DLD1 (cell line): Measurements from ENCODE around the gene TUBA1A.
"Not testable (repeated sequence)": the region's sequence is repeated elsewhere in the genome, so short reads cannot be mapped to it uniquely, and the experiment has no call there.

Experiments
- in situ Hi-C: cut with HindIII; loops from 2 replicates; pipeline ENCODE4 v1.10.0; 2017; ENCODE audit warnings: low sequenced_read_pairs

TUBA1A gene

DNA sequence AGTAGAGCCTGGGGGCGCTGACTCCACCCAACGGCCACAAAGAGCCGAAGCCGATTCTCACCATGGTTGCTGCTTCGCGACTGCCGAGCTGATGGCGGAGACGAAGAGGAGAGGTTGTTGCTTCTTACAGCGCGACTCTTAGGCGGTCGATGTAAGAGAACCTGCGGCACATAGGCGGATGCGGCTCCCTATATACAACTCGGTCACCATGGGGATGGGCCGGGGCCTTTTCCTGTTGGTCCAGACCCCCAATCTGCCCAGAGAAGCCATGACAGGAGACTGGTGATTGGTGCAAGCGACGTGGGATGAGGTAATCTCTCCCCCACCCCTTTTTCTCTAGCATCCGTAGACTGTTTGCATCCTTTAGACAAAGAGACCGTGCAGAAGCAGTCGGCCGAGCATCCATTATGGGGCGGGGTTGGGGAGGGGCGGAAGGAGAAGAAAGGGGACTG is at the start of gene TUBA1A:
TSS of gene TUBA1A (minus strand) at position 165 of the 452 bp plus-strand sequence. CDS start at position 64, 101 bp downstream.
- in situ Hi-C loops = no loop called here

GRCh38 chr12:49236423-49236822 is 47.5 kb upstream of the TUBA1A start:
- in situ Hi-C loops = no loop called here

DNA sequence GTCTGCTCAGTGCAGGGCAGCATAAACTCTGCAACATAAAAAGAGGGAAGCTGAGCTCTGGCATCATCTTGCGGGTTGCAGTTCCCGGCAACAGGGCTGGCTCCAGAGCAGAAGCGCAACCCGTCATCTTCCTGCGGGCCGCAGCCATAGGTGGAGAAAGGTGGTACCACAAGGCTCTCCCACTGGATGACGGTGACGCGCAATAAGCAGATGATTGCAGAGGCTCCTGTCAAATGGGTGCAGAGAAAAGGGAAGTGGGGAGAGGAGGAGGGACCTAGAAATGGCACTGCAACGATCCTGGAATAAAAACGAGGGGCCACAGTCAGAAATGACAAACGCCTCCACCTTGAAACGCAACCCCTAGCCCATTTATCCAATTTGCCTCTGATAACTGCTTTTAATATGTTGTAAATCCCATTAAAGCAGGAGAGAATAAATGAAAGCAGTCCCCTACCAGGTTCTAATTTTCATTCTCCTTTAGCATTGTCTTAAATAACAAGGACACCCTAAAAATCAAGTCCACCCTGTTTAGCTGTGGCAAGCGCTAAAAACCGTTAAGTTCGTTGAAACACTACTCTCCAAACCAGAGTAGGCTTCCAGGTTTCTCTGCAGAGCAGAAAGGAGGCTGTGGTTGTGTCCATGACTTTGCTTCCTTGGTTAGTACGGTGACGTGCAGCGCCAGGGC is 45.1 kb upstream of the TUBA1A start:
- in situ Hi-C loops = no loop called here

- in situ Hi-C loops = no loop called here
These were observed 44.3 kb upstream of the TUBA1A start for GRCh38 chr12:49232940-49233841.

DNA sequence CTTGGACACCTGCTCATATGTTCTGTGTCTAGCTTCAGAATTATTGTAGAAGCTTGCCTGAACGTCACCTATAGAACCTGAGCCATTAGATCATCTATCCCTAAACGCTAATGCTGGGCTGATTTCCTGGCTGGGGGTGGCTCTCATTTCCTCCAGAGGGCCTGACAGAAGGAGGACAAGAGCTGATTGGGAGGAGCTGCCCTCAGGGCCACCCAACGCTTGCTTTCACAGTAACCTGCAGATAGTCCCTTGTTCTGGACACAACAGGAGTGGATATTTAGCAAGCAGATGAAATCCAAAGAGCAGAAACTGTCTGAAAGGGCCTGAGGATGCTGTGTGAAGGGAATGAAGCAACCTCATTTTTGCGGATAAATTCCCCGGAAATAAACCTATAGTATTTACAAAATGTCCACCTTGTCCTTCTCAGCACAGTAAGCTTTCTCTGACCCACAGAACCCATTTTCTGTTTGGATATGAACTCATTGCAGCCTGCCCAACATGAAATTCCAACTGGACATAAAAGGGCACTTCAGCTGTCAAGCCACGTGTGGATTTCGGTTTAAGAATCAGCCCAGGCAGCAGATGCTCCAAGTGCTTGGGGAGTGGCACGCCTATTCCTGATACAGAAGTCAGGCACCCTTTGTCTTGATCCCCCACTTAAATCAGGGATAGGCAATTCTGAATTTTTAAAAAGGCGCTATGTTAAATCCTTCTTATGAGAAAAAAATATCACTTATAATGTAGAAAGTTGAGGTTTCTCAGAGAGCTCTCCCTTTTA is 43.2 kb upstream of the TUBA1A start:
- in situ Hi-C loops = no loop called here

GRCh38 chr12:49230805-49231194 is 41.9 kb upstream of the TUBA1A start:
- in situ Hi-C loops = no loop called here

DNA sequence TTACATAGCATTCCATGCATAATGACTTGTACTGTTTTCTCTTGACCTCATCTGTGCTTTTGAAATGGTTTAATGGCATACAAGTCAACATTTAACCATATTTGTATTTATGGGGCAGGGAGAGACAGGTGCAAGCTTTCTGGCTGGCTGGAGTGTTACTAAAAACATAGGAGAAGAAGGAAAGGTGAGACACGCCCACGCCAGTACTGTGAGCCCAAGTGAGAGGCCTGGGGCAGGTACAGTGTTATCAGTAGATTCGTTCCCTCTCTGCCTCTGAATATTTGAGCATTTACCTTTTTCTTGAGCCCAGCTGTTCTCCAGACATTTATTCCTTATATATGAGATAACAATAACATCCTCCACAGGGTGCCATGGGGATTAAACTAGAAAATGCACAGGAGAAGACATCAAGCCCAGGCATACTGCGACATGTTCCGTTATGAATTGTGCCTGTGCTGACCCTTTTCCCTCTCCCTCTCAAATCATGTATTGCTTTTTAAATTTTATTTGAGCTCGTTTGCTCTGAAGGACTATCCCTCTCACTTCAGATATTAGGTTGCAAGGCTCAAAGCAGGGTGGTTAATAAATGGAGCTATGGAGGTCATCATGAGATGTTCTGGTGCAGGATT is 41.4 kb upstream of the TUBA1A start:
- in situ Hi-C loops = no loop called here

GRCh38 chr12:49228653-49229052 is 39.8 kb upstream of the TUBA1A start:
- in situ Hi-C loops = no loop called here

DNA sequence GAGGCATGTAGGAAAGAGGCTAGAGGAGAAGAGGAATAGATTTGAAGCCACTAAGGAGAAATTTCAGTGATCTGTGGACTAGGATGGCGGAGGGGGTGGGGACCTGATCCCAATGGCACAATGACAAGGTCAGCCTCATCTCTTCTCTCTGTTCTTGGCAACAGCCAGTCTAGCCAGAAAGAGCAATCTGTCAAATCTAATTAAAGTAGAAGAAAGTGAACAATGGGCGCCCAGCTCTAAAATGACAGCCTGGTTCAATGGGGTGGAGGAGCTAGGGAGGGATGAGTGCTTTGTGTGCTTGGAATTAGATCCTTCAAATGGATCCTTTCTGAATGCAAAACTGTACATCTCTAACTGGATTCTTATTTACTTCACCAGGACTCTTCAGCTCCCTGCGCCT is 38.8 kb upstream of the TUBA1A start:
- in situ Hi-C loops = no loop called here

GRCh38 chr12:49225576-49226166 is 36.8 kb upstream of the TUBA1A start:
- in situ Hi-C loops = no loop called here

GRCh38 chr12:49223590-49224369 is 34.9 kb upstream of the TUBA1A start:
- in situ Hi-C loops = no loop called here

DNA sequence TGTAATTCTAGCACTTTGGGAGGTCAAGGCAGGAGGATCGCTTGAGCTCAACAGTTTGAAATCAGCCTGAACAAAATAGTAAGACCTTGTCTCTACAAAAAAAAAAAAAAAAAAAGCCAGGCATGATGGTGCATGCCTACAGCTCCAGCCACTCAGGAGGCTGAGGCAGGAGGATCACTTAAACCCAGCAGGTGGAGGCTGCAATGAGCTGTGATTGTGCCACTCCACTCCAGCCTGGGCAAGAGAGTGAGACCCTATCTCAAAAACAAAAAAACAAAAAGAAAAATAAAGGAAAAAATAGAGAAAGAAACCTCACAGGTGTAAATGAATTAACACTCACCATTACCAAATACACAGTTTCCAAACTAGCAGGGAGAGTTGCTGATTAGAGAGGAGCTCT is 34.2 kb upstream of the TUBA1A start:
- in situ Hi-C loops = no loop called here

DNA sequence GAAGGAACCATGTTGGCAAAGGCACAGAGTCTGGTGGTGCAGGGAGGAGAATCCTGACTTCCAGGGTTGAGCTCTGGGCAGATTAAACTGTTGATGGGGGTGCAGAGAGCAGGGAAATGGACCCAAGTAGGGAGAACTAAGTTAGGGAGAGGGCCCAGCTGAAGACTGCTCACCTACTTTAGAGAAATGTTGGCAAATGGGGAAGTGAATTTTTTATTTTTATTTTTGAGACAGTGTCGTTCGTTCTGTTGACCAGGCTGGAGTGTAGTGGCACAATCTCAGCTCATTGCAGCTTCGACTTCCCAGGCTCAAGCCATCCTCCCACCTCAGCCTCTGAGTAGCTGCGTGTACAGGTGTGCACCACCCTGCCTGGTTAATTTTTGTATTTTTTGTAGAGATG is 32.1 kb upstream of the TUBA1A start:
- in situ Hi-C loops = no loop called here

DNA sequence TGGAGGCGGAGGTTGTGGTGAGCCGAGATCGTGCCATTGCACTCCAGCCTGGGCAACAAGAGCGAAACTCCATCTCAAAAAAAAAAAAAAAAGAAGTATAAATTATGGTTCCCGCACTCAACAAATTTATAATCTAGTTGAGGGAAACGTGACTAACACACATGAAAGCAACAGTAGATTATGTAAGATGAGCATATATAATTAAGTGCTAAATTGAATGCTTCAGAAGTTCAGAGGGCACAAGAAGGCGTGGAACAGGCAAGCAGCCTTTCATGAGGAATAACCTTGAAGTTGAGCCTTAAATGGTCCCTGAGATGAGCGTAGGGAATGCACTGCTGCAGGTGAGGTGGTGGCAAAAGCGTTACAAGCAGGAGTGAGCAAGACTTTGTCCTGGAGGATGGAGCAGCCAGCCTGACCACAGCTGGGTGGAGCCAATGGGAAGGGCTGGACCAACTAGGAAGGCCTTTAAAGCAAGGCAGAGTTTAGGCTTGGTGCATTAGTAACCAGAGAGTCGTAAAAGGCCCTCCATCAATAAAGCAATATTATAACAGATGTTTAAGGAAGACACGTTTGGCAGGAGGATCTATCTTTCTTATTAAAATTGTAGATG is 30.6 kb upstream of the TUBA1A start:
- in situ Hi-C loops = no loop called here

- in situ Hi-C loops = no loop called here
These were observed 23.7 kb upstream of the TUBA1A start for GRCh38 chr12:49212572-49212971.

GRCh38 chr12:49210703-49211102 is 21.8 kb upstream of the TUBA1A start:
- in situ Hi-C loops = not testable (repeated sequence)

GRCh38 chr12:49208676-49209075 is 19.8 kb upstream of the TUBA1A start:
- in situ Hi-C loops = no loop called here

DNA sequence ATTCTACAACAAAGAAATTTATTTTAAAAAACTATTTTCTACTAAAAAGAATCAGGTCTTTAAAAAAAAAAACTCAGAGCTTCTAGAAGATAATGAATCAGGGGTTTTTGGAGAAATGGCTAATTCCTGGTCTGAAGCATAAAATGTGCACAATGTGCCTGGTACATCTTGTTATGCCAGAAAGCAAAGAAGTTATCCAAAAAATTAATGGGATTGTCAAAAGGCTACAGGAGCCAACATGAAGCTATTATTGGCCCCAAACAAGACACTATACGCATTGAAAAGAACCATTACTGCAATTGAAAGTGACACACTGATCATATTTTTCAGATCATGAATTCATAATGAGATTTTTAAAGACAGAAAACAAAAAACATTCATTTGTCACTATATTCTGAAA is 19.3 kb upstream of the TUBA1A start:
- in situ Hi-C loops = no loop called here

GRCh38 chr12:49206389-49206788 is 17.5 kb upstream of the TUBA1A start:
- in situ Hi-C loops = no loop called here
